Activated CD8-positive, alpha-beta memory T cell treated with anti-CD3 and anti-CD28 coated beads for 4 hours (primary cell): ENCODE measurements around the gene NARF.
A peak's percentile ranks its signal among the peaks of the same experiment; 100 is the strongest.
"Not testable (repeated sequence)": the region's sequence is repeated elsewhere in the genome, so short reads cannot be mapped to it uniquely, and the experiment has no call there.

Experiments
- DNase-seq, 2 donors: peaks; one replicate each; pipeline ENCODE4 v3.0.0-alpha.2; 2020; ENCODE audit warnings: low read depth in 2 of 2

NARF gene

GRCh38 chr17:82446124-82446523, 12.4 kb upstream of the NARF start:
- no peak for DNase-seq

GRCh38 chr17:82446649-82447048, 11.9 kb upstream of the NARF start:
- no peak for DNase-seq

- no peak for DNase-seq
These were observed 10.7 kb upstream of the NARF start for GRCh38 chr17:82447876-82448275.

GRCh38 chr17:82449131-82449882, 9.2 kb upstream of the NARF start:
- peak in 1 of 2 donors; percentile 58 for DNase-seq

GRCh38 chr17:82449883-82450356, 8.6 kb upstream of the NARF start:
- DNase-seq: peak in 1 of 2 donors; percentile 9

- DNase-seq: peak; percentile 88
These were observed 8.0 kb upstream of the NARF start, which contains the start of gene CYBC1 for GRCh38 chr17:82450357-82451106. Gene CYBC1, minus strand, starts transcription at chr17:82450752. Its CDS starts 1,498 bp downstream, at chr17:82449254.

- DNase-seq: no peak
These were observed 6.4 kb upstream of the NARF start for GRCh38 chr17:82452162-82452561.

- DNase-seq: not testable (repeated sequence)
These were observed 5.4 kb upstream of the NARF start for GRCh38 chr17:82453151-82453550.

- not testable (repeated sequence) for DNase-seq
These were observed 4.8 kb upstream of the NARF start for GRCh38 chr17:82453706-82454105.

- DNase-seq: no peak
These were observed 1.2 kb upstream of the NARF start for GRCh38 chr17:82457073-82457928.

GRCh38 chr17:82457929-82458178, 687 bp upstream of the NARF start:
- peak in 1 of 2 donors; percentile 89 for DNase-seq

GRCh38 chr17:82458885-82459424, 414 bp downstream of the NARF start:
- no peak for DNase-seq

GRCh38 chr17:82459936-82460335, 1.4 kb downstream of the NARF start:
- DNase-seq: not testable (repeated sequence)

- no peak for DNase-seq
These were observed 3.4 kb downstream of the NARF start for GRCh38 chr17:82461827-82462524.

- DNase-seq: no peak
These were observed 4.8 kb downstream of the NARF start for GRCh38 chr17:82463391-82463790.

GRCh38 chr17:82463925-82464566, 5.5 kb downstream of the NARF start:
- DNase-seq: no peak

- DNase-seq: no peak
These were observed 6.0 kb downstream of the NARF start for GRCh38 chr17:82464567-82464929.

GRCh38 chr17:82465023-82465603, 6.6 kb downstream of the NARF start:
- no peak for DNase-seq

GRCh38 chr17:82468692-82469091, 10.2 kb downstream of the NARF start:
- DNase-seq: no peak

- DNase-seq: no peak
These were observed 11.5 kb downstream of the NARF start for GRCh38 chr17:82470065-82470464.
